IPS DF 19.7 (cell line): Measurements from ENCODE around the gene LMBR1.
"Not testable (repeated sequence)": the region's sequence is repeated elsewhere in the genome, so short reads cannot be mapped to it uniquely, and the experiment has no call there.

ENCODE experiments used
- DNase-seq: peaks from one replicate; pipeline ENCODE4 v3.0.0-alpha.2; 2013; ENCODE audit warnings: low read depth, low spot score

The LMBR1 gene

DNA sequence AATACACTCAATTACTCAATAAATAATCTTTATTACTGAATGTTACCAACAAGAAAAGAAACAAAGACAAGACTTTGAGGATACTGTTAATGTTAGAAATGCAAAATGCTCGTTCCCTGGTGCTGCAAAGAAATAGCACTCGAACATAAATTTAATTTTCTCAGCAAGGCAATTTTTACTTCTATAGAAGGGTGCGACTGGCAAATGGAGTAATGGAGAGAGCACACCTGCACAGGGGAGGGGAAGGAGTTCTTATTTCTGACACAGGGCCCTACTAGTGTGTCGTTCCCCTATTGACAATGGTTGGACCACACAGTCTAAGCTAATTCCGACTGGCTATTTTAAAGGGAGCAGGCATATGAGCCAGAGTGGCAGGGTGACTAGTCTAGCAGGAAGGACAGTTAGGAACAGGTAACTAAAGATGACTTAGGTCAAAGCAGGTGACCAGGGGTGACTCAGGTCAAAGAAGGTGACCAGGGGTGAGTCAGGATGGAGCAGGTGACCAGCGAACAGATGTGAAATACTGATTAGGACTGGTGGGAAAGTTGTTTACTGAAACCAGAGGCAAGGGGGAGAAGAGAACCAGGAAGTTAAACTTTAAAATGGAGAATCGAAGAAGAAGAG, 133.3 kb downstream of the LMBR1 start:
- DNase-seq, result no peak

DNA sequence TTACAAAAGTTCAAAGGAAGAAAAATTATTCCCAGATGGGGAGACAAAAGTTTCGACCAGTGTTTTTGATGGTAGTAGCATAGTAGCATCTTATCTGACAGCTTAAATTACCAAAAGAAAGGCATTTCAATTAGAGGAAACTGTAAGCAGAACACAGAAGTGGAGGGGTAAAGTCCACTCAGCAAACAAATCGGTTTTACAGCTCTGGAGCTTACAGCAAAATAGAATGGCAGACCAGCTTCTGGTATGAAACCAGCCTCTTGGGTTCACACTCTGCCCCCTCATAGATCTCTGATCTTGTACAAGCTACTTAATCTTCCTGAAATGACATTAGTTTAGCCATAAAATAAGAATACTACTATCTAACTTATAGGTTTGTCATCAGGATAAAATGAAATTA, 133.8 kb downstream of the LMBR1 start:
- no peak for DNase-seq

DNA sequence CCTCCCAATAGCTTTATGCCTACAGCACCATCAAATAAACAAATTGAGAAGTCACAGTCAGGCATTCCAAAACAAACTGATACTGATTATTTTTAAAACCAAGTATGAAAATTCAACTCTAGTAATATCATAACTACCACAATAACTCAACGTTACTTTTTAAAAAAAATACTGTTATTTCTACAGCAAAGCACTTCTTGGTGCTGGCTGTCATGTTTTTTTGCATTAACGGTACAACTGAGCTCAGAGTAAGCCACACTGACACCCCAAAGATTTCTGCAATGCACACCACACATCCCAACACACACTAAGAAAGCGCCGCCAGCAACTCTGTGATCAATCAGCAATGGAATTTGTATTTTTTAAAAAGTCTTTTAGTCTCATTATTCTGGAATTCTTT, 138.8 kb downstream of the LMBR1 start:
- DNase-seq, result no peak

DNA sequence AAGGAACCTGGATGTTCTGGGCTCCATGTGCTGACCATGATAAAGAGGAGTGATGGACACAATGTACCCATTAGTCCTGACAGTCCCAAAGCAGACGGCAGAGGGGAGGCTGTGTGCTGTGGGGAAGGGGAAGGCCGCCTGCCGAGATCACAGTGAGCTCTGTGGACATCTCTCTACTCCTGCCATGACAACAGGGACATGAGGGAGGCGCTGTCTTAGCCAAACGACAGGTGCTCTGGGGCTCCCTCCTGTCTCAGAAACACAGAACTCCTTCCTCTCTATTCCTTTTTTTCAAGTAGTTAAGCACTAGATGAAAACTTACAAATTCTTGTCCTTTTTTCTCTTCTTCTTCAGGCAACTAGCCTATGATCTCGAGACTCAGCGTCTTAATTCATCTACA, 139.4 kb downstream of the LMBR1 start:
- DNase-seq, result no peak

DNA sequence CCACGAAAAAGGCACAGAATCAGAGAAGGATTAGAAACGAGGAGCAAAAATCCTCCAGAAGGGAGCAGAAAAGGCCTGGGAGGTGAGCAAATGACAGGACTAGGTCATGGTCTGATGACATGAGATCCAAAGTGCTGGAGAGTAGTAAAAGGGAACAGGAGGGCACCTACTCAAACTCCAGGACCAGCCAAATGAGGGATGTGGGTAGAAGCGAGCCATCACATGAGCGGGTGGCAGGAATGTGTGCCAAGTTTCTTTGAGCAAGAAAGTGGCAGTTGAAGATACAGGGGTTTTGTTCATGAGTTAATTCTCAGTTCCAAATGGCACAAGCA, 139.8 kb downstream of the LMBR1 start:
- no peak for DNase-seq

DNA sequence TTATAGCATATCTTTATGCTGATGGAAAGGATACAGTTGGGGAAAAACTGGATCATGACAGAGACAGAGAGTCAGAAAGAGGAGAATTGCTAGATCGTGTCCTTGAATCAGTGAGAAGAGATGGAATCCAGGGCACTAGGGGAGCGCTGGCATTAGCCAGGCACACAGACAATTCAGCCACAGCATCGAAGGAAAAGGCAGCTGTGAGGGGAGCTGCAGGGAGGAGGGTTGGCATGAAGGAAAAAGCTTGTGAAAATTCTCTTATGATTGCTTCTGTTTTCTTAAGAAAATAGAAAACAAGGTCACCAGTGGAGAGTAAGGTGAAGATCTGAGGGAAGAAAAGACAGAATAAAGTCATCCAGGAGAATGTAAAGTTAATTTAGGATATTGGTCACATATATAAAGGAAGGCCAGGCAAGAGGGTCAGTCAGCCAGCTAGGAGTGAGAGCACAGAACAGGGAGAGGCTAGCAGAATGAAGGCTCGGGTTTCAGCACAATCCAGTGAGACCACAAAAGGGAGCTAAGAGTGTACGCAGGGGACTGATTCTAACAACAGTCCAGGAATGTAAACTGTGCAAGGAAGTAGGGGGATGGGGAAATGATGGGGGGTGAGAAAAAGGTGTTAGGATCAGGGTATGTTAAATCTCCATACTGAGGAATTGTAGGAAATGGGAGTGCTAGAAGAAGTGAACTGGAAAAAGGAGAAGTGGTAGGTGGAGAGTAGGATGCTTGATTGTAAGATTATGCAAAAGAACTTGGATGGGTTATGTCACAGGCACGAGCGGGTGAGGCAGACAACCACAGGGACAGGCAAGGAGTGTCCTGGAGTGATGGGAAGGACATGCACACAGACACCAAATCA, 140.4 kb downstream of the LMBR1 start:
- DNase-seq, result no peak

DNA sequence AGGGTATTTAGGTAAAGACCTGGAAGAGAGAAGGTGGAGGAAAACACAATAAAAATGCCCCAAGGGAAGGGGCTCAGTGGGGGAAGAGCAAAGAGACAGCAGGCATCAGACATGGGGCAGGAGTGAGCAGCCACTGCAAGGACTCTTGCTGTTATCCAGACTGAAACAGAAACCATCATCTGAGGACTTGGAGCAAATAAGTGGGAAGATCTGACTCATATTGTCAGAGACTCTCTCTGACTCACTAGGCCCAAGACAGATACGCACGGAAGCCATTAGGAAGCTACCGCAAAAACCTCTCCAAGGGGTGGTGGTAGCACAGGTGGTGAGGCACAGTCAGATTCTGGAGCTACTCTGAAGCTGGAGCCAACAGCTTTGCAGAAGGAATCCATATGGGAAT, 141.7 kb downstream of the LMBR1 start:
- DNase-seq, result no peak

DNA sequence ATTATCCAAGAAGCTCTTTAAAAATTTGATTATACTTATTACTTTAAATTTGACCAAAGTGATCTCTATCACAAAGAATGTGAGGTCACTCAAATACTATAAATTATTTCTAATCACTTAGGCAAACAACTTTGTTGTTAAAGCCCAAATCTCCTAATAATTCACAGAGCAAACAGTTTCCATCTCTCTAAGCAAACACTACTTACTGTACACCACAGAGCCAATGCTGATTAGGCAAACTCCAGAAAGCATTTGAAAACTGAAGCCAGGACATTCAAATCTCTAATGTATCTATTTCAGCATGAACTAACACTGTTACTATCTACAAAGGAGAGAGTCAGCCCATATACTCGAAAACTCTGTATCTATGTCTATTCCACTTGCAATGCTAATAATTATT, 145.3 kb downstream of the LMBR1 start:
- DNase-seq, result no peak

DNA sequence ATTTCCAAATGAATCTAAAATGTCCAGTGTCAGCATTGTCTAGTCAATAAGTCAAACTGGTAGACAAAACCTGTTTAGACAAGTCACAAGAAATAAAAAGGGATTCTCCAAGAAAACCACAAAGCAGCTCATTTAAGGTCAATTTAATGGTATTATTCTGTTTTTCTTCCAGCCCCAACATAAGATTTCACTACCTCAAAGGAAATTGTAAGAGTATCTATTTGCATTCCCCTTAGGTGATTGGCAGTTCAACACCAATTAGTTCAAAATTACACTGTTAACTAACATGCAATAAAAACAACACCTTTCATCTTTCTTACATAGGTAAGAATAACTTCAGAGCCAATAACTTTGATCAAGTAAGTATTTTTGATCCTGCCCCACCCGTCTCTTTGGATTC, 146.1 kb downstream of the LMBR1 start:
- no peak for DNase-seq

DNA sequence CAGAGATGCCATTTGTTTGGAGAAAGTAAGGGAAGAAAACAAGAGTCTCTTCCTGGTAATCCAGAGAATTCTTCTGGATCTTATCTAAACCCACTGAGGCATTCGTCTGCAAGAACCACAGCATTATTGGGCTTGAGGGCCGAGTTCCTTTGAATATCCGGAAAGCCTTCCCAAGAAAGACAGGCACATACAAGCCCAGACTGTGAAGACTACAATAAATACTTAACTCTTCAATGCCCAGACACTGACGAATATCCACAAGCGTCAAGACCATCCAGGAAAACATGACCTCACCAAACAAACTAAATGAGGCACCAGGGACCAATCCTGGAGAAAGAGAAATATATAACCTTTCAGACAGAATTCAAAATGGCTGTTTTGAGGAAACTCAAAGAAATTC, 153.4 kb downstream of the LMBR1 start:
- no peak for DNase-seq

DNA sequence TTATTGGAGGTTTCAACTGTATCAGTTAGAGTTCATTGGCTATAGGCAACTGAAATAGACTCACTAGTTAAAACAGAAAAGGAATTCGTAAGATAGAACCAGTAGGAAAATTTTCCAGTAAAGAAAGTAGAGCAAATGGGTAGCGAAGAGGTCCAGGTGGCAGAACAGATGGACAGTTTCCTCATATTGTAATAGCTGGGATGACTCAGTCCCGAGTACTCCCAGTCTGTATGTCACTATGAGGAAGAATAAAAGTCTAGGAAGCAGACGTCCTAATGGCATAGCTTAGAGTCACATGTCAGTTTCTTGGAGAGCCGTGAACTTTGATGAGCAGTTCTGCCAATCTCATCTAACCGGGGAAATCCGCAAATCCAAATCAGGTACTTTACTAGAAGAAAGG, 157.1 kb downstream of the LMBR1 start:
- DNase-seq, result no peak

DNA sequence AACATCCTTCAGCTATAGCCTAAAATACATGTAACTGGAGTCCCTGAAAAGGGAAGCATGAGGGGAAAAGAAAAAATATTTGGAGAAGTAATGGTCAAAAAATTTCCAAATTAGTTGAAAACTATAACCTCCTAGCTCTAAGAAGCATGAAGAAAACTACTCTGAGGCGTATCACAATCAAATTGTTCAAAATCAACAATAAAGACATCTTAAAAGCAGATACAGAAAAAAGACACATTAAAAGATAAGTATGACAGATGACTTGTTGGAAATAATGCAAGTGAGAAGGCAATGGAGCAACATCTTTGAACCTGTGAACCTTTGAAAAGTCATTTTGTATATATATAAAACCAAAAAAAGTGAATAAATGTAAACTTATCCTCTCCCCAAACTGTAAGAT, 159.3 kb downstream of the LMBR1 start:
- no peak for DNase-seq

DNA sequence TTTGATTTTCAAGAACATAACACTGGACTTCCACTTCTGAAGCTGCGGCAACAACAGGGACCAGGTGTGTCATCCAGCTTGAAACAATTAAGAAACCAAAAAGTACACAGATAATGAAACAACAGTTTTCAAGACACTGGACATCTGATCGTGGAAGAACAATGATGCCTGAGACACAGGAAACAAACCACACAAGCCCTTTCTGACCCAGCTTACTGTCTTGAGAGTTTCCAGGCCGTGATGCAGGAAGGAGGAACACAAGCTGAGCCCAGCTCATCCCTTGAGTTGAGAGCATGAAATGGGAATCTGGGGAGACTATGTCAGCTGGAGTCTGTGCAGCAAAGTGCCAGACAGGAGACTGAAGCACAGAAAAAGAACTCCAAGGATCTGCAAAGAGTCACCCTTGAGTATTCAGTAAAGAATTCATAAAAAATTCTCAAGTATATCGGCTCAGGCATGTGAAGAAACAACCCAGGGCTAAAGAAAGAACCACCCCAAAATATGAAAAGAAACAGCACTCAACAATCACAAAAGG, 160.8 kb downstream of the LMBR1 start:
- no peak for DNase-seq

DNA sequence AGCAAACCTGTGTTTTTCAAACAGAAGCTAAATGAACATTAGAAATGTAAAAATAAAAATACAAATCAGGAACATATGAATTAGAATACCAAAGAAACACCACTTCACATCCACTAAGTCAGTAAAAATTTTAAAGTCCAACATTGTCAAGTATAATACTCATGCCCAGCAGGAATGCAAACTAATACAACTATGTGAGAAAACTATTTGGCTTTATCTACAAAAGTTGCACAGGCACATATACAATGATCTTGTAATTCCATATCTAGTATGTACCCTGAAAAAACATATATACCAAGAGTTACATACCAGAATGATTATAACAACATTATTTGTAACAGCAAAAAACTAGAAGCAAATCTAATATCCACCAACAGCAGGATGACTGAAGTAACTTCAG, 161.3 kb downstream of the LMBR1 start:
- no peak for DNase-seq

DNA sequence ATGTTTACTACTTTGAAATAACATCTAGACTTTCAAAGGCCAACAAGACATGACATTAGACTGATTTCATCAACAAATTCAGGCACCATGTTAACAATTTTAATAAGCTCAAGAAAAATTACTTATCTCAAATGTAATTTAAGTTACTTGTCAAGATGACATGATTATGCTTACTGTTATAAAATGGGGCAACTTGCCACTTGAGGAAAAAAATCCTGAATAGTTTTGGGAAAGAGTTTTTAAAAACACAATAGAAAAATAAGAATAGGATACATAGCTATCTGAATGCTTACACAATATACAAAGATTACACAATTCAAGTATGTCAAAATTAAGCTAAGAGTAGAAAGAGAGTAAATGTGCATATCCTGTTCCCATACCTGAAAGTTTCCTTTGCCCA, 167.0 kb downstream of the LMBR1 start:
- no peak for DNase-seq

DNA sequence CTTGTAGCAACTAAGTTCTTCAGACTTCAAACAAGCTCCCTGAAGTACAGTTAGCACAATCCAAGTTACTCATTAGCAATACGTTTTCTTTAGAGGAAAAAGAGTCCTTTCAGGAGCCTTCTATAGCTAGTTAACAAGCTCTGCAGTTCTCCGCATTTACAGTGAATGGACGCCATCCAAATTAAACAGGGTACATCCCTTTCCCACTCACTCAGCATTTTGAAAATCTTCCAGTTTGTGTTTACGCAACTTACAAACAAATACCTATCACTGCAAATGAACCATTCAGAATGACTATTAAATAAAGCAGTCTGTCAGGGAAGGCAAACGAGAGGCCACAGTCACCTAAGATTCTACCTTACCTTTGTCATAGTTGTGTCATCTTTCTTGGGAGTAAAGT, 167.9 kb downstream of the LMBR1 start:
- no peak for DNase-seq

DNA sequence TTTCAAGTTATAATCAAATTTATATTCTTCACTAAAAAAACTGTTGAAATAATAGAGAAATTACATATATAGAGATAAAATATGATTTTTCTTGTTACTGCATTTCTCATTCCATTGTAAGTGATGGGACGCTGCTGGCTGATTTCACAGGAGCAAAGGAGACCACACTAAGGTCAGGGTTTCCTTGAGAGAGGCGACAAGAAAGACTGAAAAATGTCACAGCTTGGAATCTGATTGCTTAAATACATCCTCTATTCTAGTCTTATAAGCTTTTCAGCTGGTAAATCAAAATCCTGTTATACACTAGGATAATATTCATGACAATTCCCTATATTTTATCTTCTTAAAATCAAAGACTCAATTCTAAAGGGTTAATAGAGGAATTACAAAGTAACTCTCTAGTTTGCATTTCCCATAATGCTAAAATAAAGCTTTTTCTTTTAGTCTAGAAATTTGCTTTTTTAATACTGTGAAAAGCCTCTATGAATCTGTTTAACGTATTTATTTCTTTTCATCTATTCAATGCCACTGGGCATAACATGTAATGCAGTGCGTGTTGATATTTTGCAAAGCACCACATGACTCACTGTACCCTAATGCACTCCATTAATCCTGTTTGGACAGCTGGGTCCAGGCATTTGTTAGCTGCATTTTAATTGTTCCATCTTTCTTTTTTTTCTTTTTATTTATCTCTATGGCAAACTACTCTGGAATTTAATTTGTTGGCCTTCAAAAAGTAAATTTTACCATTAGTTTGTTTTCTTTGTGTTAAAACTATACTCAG, 170.7 kb downstream of the LMBR1 start:
- DNase-seq, result no peak

DNA sequence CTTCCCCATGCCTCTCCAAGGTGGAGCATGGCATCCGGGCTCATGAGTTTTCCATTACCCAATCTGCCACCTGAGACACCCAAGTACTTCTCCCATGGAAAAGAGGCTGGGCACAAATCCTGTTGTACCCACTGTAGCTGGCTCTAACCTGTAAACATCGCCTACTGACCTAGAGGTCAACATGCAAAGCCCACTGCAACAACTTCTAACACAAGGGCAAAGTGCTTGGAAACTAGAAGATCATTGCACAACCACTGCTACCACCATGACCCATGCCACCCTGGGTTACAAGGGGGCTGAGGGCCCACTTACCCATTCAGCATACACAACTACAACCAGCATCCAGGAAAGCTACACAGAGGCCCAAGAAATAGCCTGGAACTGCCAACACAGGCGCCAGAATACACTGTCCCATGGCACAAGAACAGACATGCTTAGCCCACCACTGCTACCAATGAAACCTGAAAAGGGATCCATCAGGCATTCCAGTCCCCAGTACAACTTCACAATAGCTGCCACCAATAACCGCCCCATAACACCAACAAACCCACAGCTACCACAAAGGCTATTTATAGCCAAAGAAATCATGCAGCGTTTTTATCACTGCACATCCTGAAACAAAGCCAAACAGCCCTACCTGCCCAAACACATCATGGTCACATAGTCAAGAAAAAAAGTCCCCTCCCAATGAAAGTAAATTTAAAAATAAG, 189.1 kb downstream of the LMBR1 start:
- no peak for DNase-seq

DNA sequence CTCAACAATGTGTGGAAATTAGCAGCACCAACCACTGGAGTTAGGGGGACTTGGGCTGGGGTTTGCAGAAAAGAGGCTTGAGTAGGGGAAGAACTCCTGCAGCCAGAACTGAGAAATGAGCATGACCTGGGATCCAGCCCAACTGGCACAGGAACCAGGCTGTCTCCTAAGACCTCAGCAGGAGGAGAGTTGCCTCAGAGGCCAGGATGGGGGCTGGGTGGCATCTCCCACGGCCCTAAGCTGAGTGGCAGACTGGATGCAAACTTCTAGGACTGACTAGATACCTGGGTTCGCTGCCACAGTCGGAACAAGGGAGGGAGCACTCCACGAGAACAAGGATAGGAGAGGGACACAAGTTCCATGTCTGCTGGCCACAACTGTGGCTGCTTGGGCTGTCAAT, 189.8 kb downstream of the LMBR1 start:
- no peak for DNase-seq

DNA sequence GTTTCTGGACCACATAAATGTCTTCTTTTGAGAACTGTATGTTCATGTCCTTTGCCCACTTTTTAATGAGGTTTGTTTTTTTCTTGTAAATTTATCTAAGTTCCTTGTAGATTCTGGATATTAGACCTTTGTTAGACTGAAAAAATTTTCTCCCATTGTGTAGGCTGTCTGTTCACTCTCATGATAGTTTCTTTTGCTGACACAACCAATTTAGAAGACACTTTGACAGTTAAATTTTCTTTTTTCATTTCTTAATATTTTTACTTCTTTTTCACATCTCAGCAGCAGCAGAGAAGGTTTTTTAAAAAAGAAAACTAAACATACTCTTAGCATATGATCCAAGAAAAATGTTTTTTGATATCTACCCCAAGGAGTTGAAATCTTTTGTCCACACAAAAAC, 190.6 kb downstream of the LMBR1 start:
- no peak for DNase-seq

DNA sequence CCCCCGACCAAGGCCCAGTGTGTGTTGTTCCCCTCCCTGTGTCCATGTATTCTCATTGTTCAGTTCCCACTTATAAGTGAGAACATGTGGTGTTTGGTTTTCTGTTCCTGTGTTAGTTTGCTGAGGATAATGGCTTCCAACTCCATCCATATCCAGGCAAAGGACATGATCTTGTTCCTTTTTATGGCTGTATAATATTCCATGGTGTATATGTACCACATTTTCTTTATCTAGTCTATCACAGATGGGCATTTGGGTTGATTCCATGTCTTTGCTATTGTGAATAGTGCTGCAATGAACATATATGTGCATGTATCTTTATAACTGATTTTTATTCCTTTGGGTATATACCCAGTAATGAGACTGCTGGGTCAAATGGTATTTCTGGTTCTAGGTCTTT, 191.2 kb downstream of the LMBR1 start:
- DNase-seq, result not testable (repeated sequence)

DNA sequence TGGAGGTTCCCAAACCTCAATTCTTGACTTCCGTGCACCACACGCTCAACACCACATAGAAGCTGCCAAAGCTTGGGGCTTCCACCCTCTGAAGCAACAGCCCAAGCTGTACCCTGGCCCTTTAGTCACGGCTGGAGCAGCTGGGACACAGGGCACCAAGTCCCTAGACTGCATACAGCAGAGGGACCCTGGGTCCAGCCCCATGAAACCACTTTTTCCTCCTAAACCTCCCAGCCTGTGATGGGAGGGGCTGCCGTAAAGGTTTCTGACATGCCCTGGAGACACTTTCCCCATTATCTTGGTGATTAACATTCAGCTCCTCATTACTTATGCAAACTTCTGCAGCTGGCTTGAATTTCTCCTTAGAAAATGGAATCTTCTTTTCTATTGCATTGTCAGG, 194.5 kb downstream of the LMBR1 start:
- DNase-seq, result not testable (repeated sequence)
